MCF 10A (cell line): ENCODE measurements around the gene OBP2A. TPM values are rescaled to one million over a fixed set of nuclear protein-coding genes. Genes with fewer than 3 reads are reported as not detected.

Experiments
- BruUV-seq: library from RNA; stranded (reverse); fragments of 400-500 nt; replicated peaks from 2 replicates; lab custom pipeline; 2021; lab: Mats Ljungman, UMichigan
- CTCF ChIA-PET: fragments of 300-600 bp; sonication (Branson Sonifier 250); formaldehyde crosslinking; extraction: SDS; loops from one replicate; lab custom pipeline; 2021; ENCODE audit warnings: antibody characterized with exemption, inconsistent platforms; lab: Yijun Ruan, JAX
- POLR2A ChIA-PET: fragments of 300-600, 350-650 bp; sonication (Branson Sonifier 250); formaldehyde crosslinking; extraction: SDS; loops from one replicate; lab custom pipeline; 2020; ENCODE audit warnings: antibody characterized with exemption, inconsistent platforms; lab: Yijun Ruan, JAX
- DNase-seq: peaks from one replicate; pipeline ENCODE4 v3.0.0-alpha.2; 2018; ENCODE audit not compliant: unreplicated experiment
- H3K27ac Mint-ChIP-seq: one replicate; pipeline ENCODE4 v1.8.0; 2022; ENCODE audit warnings: mild to moderate bottlenecking, low read depth, mixed read lengths; ENCODE audit not compliant: unreplicated experiment
- H3K27me3 Mint-ChIP-seq: one replicate; pipeline ENCODE4 v1.8.0; 2022; ENCODE audit warnings: mixed read lengths; ENCODE audit not compliant: insufficient read depth, unreplicated experiment
- H3K36me3 Mint-ChIP-seq: one replicate; pipeline ENCODE4 v1.8.0; 2022; ENCODE audit warnings: mild to moderate bottlenecking, moderate library complexity, mixed read lengths; ENCODE audit not compliant: insufficient read depth, unreplicated experiment
- H3K4me1 Mint-ChIP-seq: one replicate; pipeline ENCODE4 v1.8.0; 2022; ENCODE audit warnings: mixed read lengths; ENCODE audit not compliant: insufficient read depth, unreplicated experiment
- H3K4me3 Mint-ChIP-seq: one replicate; pipeline ENCODE4 v1.8.0; 2022; ENCODE audit warnings: mild to moderate bottlenecking, moderate library complexity, mixed read lengths; ENCODE audit not compliant: unreplicated experiment
- H3K9me3 Mint-ChIP-seq: one replicate; pipeline ENCODE4 v1.8.0; 2022; ENCODE audit warnings: mixed read lengths; ENCODE audit not compliant: unreplicated experiment
- intact Hi-C: fragments of 100-400 bp; cut with micrococcal nuclease; formaldehyde crosslinking; loops from 2 replicates; pipeline ENCODE4 v1.14.1; 2022
- total RNA-seq: library from RNA; stranded (reverse); gene quantifications from 2 replicates; pipeline ENCODE4 v1.2.3, GENCODE V29; 2022
- TF ChIP-seq, protein P1 (sequence below): fragments of 200-600 bp; IDR thresholded peaks from one replicate; pipeline ENCODE4 v1.8.0; 2022; ENCODE audit warnings: antibody characterized with exemption, mild to moderate bottlenecking; ENCODE audit not compliant: unreplicated experiment

OBP2A gene
- total RNA-seq, 1 experiment from 2014 or later: not detected

DNA sequence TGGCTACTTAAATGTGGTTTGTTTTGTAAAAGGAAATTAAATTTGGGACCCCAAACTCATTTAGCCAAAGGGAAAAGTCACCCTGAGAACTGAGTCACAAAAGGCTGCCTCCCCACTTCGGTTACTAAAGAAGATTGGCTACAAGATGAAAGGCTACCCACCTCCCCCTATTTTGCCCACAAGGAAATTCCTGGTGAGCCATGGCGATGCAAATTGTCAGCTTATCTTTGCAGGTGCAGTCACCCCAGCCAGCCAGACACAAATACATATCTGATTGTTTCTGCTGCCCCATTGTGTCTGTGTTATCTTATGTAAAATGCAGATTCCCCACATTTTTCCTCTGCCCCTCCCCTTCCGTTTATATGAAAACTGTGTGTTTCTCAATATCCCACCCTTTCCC, 24.5 kb downstream of the OBP2A start:
- intact Hi-C loops: no loop called here
- TF ChIP-seq, protein P1, sequence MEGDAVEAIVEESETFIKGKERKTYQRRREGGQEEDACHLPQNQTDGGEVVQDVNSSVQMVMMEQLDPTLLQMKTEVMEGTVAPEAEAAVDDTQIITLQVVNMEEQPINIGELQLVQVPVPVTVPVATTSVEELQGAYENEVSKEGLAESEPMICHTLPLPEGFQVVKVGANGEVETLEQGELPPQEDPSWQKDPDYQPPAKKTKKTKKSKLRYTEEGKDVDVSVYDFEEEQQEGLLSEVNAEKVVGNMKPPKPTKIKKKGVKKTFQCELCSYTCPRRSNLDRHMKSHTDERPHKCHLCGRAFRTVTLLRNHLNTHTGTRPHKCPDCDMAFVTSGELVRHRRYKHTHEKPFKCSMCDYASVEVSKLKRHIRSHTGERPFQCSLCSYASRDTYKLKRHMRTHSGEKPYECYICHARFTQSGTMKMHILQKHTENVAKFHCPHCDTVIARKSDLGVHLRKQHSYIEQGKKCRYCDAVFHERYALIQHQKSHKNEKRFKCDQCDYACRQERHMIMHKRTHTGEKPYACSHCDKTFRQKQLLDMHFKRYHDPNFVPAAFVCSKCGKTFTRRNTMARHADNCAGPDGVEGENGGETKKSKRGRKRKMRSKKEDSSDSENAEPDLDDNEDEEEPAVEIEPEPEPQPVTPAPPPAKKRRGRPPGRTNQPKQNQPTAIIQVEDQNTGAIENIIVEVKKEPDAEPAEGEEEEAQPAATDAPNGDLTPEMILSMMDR: no peak
- Mint-ChIP-seq H3K36me3 (no peaks in the 10 kb centered on the region), H3K27me3 (peaks cover 43% of the 10 kb centered on the region), H3K27ac (no peak overlapping the region), H3K9me3 (no peaks in the 10 kb centered on the region), H3K4me1 (no peaks in the 10 kb centered on the region), H3K4me3 (no peak overlapping the region)
- DNase-seq: no peak
- ChIA-PET CTCF (interaction anchor here (0.8 kb wide), 1 partner anchor 10 kb away, joined by 3 read pairs; no protein-coding TSS in a partner anchor), POLR2A (no interaction called here)
- no TSS peak for BruUV-seq

DNA sequence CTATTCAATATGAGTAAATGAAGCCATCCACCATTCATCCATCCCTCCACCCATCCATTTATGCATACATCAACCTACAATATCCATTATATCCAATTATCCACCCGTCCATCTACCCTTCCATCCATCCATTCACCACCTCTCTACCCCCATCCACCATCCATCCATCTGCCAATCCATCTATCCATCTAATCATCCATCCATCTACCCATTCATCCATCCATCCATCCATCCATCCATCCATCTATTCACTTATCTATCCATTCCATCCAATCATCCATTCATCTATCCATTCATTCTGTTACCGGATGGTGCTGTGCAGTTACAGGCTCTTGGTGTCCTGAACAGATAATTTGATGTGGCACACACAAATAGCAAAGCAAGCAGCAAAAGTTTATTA, 26.3 kb downstream of the OBP2A start:
- H3K9me3 Mint-ChIP-seq: no peaks in the 10 kb centered on the region
- POLR2A ChIA-PET: no interaction called here

DNA sequence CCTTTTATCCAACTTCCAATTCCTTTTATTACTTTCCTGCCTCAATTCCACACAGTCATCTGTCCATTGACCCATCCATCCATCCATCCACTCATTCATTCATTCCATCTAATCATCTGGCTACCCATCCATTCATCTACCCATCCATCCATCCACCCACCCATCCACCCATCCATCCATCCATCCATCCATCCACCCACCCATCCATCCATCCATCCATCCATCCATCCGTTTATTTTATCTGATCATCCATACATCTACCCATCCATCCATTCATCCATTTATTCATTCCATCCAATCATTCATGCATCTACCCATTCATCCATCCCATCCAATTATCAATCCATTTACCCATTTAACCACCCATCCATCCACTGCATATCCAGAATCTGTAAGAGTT, 27.2 kb downstream of the OBP2A start:
- Mint-ChIP-seq H3K36me3 (no peaks in the 10 kb centered on the region), H3K4me1 (no peaks in the 10 kb centered on the region), H3K27me3 (peaks cover 16% of the 10 kb centered on the region), H3K9me3 (no peaks in the 10 kb centered on the region), H3K4me3 (no peak overlapping the region), H3K27ac (no peak overlapping the region)
- ChIA-PET POLR2A (no interaction called here), CTCF (no interaction called here)
- DNase-seq: no peak
- no TSS peak for BruUV-seq
- intact Hi-C loops: no loop called here
- TF ChIP-seq, protein P1: no peak

More for the DNA sequence above, 26.3 kb downstream of the OBP2A start:
- no peaks in the 10 kb centered on the region for H3K36me3 Mint-ChIP-seq
- intact Hi-C loops: no loop called here
- H3K4me1 Mint-ChIP-seq: no peaks in the 10 kb centered on the region
- no peak overlapping the region for H3K4me3 Mint-ChIP-seq
- CTCF ChIA-PET: no interaction called here
- no peak overlapping the region for H3K27ac Mint-ChIP-seq
- no TSS peak for BruUV-seq
- TF ChIP-seq, protein P1: no peak
- no peak for DNase-seq
- H3K27me3 Mint-ChIP-seq: peaks cover 25% of the 10 kb centered on the region

DNA sequence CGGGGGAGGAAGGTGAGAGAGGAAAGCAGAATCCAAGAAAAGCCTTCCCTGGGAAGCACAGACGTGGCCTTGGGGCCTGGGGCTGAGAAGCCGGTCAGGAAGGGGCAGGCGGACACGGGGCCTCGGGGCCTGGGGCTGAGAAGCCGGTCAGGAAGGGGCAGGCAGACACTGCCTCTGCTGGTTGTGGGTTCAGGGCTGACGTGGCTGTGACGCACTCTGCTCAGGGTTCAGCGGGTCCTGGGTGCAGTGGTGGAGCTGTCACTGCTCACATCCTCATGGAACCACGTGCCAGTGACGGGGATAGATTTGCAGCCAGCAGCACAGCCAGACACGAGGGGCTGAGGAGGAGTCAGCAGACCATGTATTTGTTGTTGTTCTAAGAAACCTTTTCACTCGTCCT, 28.4 kb downstream of the OBP2A start:
- ChIA-PET POLR2A (no interaction called here), CTCF (interaction anchor here (0.6 kb wide), 1 partner anchor 728 kb away, joined by 3 read pairs; no protein-coding TSS in a partner anchor)
- no peak for DNase-seq
- no peaks in the 10 kb centered on the region for H3K4me1 Mint-ChIP-seq
- H3K4me3 Mint-ChIP-seq: no peak overlapping the region
- peaks cover 4% of the 10 kb centered on the region for H3K27me3 Mint-ChIP-seq
- H3K9me3 Mint-ChIP-seq: no peaks in the 10 kb centered on the region
- no peak overlapping the region for H3K27ac Mint-ChIP-seq
- intact Hi-C loops: no loop called here
- TF ChIP-seq, protein P1: no peak
- no TSS peak for BruUV-seq
- no peaks in the 10 kb centered on the region for H3K36me3 Mint-ChIP-seq
